ENCODE measurements around the gene SNTG2.

The SNTG2 gene

GRCh38 chr2:987789-988188, 37.1 kb downstream of the SNTG2 start:
- no peak for DNase-seq (ENCODE audit: low read depth, low spot score)

GRCh38 chr2:989781-990467, 39.3 kb downstream of the SNTG2 start:
- no peak for DNase-seq (ENCODE audit: low read depth, low spot score)

GRCh38 chr2:990970-991369, 40.3 kb downstream of the SNTG2 start:
- no peak for DNase-seq (ENCODE audit: low read depth, low spot score)

- DNase-seq (ENCODE audit: low read depth, low spot score) = no peak
Observed at GRCh38 chr2:1002350-1002749, 51.7 kb downstream of the SNTG2 start.

GRCh38 chr2:1004398-1004797, 53.7 kb downstream of the SNTG2 start:
- DNase-seq (ENCODE audit: low read depth, low spot score) = no peak

GRCh38 chr2:1010415-1010930, 59.8 kb downstream of the SNTG2 start:
- DNase-seq (ENCODE audit: low read depth, low spot score) = peak; percentile 35

- DNase-seq (ENCODE audit: low read depth, low spot score) = no peak
Observed at GRCh38 chr2:1011006-1011405, 60.4 kb downstream of the SNTG2 start.

GRCh38 chr2:1011985-1012384, 61.3 kb downstream of the SNTG2 start:
- DNase-seq (ENCODE audit: low read depth, low spot score) = no peak

- DNase-seq (ENCODE audit: low read depth, low spot score) = no peak
Observed at GRCh38 chr2:1014802-1015201, 64.2 kb downstream of the SNTG2 start.

- DNase-seq (ENCODE audit: low read depth, low spot score) = no peak
Observed at GRCh38 chr2:1016500-1016899, 65.9 kb downstream of the SNTG2 start.

GRCh38 chr2:1017827-1018226, 67.2 kb downstream of the SNTG2 start:
- DNase-seq (ENCODE audit: low read depth, low spot score) = no peak

GRCh38 chr2:1020206-1020605, 69.6 kb downstream of the SNTG2 start:
- no peak for DNase-seq (ENCODE audit: low read depth, low spot score)

GRCh38 chr2:1022178-1022577, 71.5 kb downstream of the SNTG2 start:
- DNase-seq (ENCODE audit: low read depth, low spot score) = no peak

GRCh38 chr2:1024981-1025380, 74.3 kb downstream of the SNTG2 start:
- DNase-seq (ENCODE audit: low read depth, low spot score) = no peak

GRCh38 chr2:1026141-1026540, 75.5 kb downstream of the SNTG2 start:
- no peak for DNase-seq (ENCODE audit: low read depth, low spot score)

- no peak for DNase-seq (ENCODE audit: low read depth, low spot score)
Observed at GRCh38 chr2:1028831-1029230, 78.2 kb downstream of the SNTG2 start.

- DNase-seq (ENCODE audit: low read depth, low spot score) = no peak
Observed at GRCh38 chr2:1032030-1032429, 81.4 kb downstream of the SNTG2 start.

- no peak for DNase-seq (ENCODE audit: low read depth, low spot score)
Observed at GRCh38 chr2:1033069-1033468, 82.4 kb downstream of the SNTG2 start.

GRCh38 chr2:1037066-1037465, 86.4 kb downstream of the SNTG2 start:
- no peak for DNase-seq (ENCODE audit: low read depth, low spot score)

- no peak for DNase-seq (ENCODE audit: low read depth, low spot score)
Observed at GRCh38 chr2:1039549-1039948, 88.9 kb downstream of the SNTG2 start.

GRCh38 chr2:1041012-1041805, 90.6 kb downstream of the SNTG2 start:
- no peak for DNase-seq (ENCODE audit: low read depth, low spot score)

- no peak for DNase-seq (ENCODE audit: low read depth, low spot score)
Observed at GRCh38 chr2:1045109-1045508, 94.5 kb downstream of the SNTG2 start.

- no peak for DNase-seq (ENCODE audit: low read depth, low spot score)
Observed at GRCh38 chr2:1046067-1046466, 95.4 kb downstream of the SNTG2 start.

Data from astrocyte of the hippocampus (primary cell).